ENCODE results near the gene SNPH.

Gene SNPH

DNA sequence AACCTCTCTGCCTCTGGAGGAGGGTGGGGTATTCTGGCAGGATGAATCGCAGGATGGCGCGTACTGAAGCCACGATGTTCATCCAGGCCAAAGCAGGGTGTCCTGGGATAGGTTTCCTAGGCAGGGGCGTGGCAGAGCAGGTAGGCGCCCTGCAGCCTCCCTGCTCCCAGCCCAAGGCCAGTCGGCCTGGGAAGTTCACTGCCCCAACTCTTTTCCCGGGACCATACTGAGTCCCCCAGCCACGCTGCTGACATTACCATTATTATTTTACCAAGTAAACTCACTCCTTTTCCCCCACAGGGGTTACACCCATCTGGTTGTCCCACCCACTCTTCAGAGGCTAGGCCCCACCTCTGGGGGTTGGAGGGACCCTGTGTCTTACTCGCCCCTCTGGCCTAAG, 41.1 kb downstream of the SNPH start:
- no peak for DNase-seq (ENCODE audit: low read depth)

DNA sequence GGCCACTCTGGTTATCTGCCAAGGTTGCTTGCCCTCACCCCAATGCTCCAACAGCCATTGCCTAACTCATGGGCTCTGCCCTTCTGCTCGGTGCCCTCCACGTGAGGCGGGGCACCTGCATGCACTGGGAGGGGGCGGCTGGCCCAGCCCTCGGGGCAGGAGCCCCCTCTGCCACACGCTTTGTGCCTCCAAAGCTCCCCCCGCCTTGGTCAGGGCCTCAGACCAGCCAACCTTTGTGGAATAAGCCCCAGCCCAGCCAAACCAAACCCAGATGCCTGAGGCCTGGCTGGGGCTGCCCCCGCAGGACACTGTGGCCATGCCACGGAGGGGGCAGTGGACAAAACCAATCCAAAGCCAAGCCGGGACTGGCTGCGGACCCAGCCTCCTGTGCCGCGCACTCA, 41.5 kb downstream of the SNPH start:
- DNase-seq (ENCODE audit: low read depth) = no peak

DNA sequence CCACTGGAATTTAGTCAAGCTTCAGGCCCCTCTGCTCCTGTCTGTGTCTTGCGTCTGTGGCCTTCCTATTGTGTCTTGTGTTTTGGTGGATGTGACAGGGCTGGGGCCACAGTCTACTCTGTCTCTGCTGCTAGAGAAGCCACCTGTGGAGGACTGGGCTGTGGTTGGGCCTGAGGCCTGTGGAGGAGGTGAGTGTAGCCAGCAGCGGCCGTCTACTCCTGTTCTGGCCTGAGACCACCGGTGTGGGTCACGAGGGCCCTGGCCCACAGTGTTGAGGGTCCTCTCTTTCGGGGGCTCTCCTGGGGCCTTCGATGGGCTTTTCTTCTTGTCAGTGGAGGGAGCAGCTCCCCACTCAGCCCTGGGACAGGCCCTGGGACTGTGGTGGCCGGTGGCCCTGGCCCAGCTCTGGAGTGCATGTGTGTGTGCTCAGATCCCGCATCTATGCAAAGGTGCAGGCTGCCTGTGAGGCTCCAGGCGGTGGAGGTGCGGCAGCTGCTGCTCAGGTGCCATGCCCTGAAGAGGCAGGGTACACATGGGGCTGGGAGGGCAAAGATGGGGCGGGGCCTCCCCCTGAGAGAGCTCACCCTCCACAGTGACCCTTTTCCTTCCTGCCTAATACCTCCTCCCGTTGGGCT, 42.1 kb downstream of the SNPH start:
- no peak for DNase-seq (ENCODE audit: low read depth)

DNA sequence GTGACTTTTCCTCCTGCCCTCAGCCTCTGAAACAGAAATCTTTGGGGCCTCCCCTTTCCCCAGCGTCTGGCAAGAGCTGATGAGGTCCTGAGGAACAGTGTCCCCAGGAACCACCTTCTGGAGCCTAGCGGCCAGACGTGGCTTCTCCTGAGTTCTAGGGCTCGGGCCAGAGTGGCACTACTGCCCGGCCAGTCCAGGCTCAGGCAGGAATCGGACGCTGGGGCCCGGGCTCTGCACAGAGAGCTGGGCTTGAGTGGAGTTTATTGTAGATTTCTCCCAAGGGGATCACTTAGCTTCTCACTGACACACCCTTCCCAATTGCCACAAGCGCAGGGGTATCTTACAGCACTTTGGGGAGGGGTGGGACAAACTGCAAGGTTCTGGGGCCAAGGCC, 42.6 kb downstream of the SNPH start:
- no peak for DNase-seq (ENCODE audit: low read depth)

DNA sequence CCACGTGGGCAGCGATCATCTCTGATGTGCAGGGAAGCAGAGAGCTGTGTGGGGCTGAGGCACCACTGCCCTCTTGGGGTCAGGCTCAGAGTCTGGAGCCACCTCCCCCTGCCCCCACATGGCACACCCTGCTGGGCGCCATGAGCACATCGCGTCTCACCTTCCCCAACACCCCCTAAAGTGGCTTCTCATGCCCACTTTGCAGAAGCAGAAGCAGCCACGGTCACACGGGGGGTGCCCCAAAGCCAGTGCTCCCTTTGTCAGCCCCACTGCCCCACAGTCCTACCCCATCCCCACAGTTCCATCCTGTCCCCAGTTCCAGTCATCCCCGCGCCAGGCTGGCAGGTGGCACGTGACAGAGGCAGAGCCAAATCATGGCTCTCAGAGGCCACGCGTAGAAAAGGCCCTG, 43.3 kb downstream of the SNPH start:
- no peak for DNase-seq (ENCODE audit: low read depth)

DNA sequence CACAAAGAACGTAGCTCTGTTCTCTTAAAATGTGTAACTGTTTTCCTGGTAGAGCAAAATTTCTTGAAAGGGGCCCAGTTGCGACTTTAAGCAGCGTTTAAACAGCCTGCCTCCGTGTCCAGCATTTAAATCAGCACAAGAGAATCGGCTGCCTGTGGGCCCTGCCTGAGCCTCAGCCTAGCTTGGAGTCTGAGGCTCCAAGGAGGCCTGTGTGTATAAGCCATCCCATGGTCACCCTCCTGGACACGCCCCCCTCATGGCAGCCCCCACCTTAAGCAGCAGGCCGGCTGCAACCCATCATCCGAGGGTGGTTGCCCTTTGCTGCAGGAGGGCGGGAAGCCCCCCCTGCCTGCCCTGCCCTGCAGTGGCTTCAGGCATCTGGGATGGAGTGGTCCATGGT, 44.0 kb downstream of the SNPH start:
- no peak for DNase-seq (ENCODE audit: low read depth)

DNA sequence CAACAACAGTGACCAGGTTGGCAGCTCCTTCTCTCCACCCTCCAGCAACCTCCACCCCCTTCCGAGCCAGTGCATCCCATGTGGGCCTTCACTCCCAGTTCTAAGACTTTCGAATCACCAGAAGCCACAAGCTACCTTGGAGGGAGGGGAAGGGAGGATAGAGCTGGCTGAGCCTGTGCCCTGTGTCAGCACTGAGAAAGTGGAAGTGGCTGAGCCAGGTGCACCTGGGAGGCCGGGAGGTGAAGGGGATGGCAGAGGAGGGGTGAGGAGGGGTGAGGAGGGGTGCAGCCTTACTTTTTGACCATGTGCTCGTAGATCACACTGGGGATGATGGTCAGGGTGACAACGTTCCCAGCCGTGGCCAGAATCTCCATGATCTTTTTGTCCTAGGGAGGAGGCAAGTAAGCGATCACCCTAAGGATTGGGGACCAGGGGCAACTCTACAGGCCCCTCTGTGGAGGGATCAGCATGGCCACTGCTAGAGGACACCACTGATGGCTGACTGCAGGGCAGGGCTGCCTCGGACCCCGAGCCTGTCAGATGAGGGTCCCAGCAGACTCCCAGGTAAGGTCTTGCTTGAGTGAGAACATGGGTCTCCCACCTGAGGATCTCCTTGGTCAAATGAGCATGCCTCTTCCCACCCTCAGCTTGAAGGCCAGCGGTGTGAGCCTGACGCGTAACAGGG, 44.6 kb downstream of the SNPH start:
- no peak for DNase-seq (ENCODE audit: low read depth)

DNA sequence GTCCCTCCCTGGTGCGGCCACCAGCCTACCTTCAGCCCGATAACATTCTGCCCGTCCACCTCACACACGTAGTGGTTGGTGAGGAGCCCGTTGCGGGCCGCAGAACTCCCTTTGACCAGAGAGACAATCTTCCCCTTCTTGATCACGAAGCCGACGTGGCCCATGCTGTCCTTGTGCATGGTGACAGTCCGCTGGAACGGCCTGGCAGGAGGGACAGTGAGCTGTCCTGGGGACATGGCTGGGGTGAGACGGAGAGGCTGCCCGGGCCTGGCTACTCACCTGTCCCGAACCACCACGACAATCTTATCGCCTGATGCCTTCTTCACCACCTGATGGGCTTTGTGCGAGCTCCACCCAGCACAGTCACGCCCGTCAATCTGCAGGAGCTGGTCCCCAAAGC, 46.2 kb downstream of the SNPH start:
- no peak for DNase-seq (ENCODE audit: low read depth)

DNA sequence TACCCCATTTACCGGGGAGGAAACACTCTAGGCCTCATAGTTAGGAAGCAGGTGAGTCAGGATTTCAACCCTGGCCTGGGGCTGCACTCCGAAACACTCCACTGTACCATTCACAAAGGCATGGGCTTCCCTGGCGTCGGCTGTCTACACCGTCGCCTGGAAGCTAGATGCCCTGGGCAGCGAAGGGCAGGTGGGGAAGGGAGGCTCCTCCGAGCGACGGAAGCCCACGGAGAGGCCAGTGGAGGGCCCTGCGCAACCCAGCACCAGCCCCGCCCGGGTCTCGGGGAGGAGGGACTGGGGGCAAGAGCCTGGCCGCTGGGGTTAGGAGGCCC, 46.8 kb downstream of the SNPH start:
- no peak for DNase-seq (ENCODE audit: low read depth)

DNA sequence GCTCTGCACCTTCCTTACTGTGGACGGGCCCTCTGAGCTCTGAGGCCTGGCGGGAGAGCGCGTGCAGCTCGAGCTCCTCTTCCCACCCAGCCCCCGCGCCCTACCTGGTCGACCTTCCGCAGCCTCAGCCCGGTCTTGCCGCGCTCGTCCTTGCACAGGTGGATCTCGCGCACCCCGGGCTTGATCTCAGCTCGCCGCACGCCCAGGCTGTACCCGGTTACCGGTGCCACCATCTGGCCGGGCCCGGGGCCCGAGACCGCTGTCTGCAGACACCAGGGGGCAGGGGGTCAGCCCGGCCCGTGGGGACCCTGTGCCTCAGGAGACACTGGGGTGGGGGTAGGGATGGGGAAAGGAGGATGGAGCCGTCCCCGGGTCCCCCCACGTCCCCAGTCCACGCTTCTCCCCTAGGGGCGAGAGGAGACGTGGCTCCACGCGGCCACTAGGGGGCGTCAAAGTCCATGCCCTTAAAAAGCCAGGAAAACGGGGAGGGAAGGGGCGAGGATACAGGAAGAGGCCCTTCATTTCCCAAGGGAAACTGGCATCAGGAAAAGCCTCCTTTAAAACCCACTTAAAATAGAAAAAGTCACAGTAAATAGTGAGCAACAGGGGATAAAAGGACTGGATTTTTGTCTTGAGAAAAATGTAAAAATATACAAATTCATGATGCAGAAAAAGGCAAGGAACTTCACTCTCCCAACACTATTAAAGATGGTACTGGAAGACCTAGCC, 47.3 kb downstream of the SNPH start:
- peak; percentile 38 for DNase-seq (ENCODE audit: low read depth)

DNA sequence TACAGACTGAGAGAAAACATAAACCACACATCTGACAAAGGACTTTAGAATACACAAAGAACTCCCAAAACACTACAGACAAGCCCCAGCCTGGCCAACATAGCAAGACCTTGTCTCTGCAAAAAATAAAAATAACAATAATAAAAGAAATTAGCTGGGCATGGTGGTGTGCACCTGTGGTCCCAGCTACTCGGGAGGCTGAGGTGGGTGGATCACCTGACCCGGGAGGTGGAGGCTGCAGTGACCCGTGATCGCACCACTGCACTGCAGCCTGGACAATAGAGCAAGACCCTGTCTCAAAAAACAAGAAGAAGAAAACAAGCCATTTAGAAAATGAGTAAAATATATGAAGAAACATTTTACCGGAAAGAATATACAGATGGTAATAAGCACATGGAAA, 49.7 kb downstream of the SNPH start:
- DNase-seq (ENCODE audit: low read depth) = no peak

DNA sequence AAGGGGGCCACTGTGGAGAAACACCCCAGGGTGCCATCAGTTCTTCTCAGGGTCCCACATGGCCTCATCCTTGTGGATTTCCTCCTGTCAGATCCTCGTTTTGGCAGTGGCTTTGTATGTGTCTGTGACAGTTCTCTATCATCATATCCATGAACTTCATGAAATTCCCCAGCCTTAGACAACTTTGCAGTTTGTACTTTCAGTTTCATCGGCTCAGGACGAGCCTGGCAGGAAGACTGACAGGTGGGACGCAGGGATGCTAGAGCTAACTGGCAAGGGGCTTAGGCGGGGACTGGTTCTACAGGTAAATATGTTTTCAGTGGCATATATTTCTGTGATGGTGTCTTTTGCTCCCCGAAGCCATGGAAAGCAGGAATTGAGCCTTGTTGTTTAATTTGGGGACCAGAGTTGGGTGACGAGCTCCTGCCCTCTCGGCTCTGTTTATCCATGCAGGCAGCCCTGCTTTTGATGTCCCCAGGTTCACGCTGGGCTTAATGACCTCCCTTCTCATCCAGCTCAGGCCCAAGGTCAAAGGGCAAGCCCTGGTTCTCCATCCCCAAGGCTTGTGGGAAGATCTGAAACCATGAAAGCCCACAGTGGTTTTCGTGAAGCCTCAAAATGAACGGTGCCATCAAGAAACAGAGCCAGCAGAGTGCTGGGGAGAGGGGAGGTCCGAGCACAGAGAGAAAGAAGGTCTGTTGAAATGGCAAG, 51.6 kb downstream of the SNPH start:
- DNase-seq (ENCODE audit: low read depth) = no peak

DNA sequence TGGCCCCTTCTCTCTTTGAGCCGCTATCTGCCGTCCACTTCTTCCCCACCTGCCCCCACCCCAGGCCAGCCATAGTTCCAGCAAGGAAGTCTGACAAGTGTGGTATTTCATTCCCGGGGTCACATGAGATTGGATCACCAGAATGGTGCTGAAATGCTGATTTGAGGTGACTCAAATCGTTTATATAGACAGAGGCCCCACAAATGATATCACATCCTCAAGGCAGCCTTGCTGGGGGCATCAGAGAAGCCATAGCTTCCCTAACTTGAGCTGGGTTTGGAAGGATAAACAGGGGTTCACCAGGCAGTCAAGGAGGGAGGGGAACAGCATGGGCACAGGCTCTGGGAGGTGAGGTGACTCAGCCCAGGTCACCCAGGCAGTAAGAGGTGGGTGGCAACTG, 53.0 kb downstream of the SNPH start:
- no peak for DNase-seq (ENCODE audit: low read depth)

DNA sequence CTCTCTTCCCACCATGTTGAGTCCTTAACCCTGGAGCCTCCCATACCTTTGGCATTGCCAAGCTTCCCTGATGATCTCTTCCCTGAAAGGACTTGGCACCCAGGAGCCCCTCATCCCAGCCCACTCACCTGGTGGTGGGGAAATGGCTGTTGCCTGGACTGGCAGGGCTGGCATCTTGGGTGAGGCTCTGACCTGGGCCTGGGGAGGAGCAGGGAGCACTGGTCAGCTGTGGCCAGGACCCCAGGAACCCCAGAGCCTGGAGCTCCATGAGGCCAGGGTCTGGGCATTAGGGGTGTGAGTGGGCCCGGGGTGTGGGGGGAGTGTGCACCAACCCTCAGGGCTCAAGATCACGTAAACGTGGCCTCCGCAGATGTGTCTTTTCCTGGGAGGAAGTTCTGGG, 53.4 kb downstream of the SNPH start:
- DNase-seq (ENCODE audit: low read depth) = no peak

DNA sequence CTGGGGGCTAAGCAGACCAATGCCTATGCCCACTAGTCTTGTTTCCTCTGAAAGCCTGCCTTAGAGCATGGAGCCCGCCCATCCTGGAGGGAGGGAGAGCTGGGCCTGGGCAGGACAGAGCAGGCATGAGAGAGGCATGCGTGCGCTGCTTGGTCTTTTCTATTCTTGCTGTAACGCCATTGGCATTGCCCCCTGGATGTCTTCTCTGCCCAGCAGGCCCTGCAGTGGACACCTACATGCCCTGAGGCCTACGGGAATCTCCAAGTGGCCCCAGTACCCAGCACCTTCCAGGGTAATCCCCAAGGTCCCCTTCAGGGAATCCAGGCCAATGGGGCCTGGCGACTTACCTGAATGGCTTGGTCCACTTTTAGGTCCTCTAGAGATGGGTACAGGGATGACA, 53.9 kb downstream of the SNPH start:
- no peak for DNase-seq (ENCODE audit: low read depth)

DNA sequence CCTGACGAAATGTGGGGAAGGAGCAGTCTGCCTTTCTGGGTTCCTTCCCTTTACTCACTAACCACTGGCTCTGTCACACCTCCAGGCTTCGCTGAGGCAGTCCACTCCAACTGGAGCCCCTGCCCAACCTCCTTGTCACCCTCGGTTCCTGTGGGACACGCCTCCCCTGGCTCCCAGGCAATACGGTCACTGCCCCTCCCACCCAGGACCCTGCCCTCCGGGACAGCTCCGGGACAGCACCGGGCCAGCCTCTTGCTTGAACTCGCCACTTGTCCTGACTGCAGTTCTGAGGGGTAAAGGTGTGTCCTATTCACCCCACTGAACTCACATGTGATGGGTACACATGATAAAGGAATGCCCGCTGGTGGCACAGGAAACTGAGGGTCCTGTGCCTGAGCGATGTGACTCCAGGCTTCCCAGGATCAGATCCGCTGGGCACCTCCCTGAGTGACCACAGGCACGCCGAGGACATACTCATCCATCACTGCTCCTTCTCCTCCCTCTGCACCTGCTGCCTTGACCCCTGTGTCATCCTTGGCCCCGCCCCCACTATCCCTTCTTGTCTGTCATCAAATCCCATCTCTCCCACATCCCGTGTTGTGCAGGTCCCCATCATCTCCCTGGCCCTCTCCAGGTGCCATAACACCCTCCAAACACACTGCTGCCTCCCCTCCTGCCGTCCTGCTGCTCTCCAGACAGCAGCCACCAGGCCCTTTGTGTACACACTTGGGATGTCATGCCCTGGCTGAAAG, 55.0 kb downstream of the SNPH start:
- DNase-seq (ENCODE audit: low read depth) = no peak

DNA sequence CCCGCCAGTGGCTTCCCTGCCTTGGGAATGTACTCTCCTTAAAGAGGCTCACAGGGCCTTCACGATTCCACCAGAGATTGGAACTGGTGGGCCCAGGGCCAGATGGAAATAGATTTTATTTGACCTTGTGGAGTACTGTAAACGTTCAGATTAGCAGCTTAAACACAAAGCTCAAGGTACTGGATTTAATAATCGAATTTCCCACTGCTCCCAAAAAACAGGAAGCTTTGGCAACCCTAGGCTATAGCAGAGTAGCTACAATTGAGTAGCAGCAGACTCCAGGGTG, 55.5 kb downstream of the SNPH start:
- DNase-seq (ENCODE audit: low read depth) = no peak

DNA sequence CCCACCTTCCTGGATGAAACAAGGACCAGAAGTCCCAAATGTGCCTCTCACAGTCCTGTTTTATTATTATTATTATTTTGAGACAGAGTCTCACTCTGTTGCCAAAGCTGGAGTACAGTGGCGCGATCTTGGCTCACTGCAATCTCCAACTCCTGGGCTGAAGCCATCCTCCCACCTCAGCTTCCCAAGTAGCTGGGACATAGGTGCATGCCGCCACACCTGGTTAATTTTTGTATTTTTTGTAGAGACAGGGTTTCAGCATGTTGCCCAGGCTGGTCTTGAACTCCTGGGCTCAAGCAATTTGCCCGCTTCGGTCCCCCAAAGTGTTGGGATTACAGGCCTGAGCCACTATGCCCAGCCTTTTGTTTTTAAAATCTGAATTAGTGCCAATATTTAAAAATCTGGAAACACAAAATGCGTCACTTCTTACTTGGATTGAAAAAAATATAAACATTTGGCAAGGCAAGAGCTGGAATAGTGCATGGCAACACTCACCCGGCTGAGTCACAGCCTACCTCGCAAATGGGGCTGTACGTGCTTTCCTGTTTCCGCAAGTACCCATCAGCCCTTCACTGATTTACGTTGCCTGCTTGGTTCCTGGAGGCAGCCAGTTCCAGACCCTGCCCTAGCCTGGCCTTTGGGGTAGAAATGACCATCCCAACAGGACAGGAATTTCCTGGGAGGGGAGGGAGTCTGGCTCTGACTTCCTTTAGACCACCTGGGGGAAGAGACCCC, 56.6 kb downstream of the SNPH start:
- no peak for DNase-seq (ENCODE audit: low read depth)

DNA sequence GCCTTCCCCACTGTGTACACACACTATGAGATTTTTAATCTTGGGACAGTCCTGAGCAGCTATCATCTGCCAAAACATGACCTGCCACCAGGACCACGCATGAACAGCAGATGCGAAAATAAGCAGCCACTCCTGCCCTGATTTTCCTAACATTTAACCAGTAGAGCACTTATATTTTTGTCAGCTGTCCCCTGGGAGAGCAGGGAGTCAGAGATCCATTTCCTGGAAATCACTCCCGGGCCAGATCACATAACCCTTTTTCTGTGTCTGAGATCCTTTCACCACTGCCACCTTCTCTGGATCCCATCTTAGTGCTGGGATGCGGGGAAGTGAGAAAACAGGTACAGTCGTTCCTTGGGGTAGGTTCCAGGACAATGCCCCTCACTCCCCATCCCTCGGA, 57.2 kb downstream of the SNPH start:
- no peak for DNase-seq (ENCODE audit: low read depth)

DNA sequence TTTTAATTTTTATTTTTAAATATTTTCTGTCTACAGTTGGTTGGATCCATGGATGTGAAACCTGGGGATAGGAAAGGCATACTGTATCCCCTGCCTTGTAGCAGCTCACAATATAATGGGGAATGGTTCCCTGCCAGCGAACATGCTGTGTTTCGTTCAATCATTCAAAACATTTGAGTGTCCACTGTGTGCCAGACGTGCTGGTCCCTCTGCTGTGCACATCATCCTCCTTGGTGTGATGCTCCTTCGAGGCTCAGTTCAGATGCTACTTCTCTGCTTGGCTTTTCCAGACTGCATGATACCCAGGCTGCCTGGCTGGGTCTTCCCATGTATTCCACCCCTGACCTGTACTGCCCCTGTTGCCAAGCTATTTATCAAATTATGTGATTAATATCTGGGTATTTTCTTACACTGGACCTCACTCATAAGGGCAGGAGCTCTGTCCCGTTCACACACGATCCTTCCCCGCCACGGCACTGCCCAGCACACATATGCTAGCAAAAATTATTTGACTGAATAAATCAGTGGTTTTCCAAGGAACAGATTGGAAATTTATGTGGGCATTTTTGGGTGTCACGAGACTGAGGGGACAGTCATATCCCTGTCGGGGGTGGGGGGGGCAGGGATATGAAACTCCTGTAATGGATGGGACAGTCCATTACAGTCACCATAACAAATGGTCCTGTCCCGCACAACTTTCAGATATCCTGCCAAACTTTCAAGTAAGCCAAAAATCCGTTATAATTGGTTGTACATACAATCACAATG, 57.9 kb downstream of the SNPH start:
- no peak for DNase-seq (ENCODE audit: low read depth)

DNA sequence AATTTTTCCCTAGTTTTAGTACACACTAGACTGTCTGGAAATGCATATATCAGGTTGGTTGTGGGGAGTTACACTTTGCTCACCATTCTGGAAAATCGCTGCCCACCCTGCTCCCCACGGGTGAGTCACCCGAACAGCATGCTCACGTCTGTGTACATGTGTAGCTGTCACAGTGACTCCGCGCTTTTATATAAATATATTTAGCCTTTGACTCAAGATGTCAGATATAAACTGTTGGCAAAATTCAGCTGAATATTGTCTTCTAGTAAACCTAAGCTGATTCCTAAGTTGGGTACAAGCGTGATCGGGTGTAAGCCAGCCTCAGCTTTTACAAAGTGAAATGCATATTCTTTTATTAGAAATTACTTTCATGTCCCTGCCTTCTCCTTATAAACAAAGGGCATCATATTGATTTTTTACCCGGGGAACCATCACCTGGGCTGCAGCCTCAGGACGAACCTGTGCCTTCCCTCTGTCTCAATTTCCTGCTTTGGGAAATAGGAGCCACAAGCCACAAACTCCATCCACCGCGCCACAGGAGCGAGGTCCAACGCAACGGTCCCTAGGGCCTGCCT, 58.6 kb downstream of the SNPH start:
- DNase-seq (ENCODE audit: low read depth) = peak; percentile 25

All from stimulated activated CD8-positive, alpha-beta memory T cell treated with anti-CD3 and anti-CD28 coated beads, Interleukin-4, amount 100 ng/mL, for 24 hours (primary cell).